ENCODE measurements around the gene FGF22. TPM values are rescaled to one million over a fixed set of nuclear protein-coding genes. Genes with fewer than 3 reads are reported as not detected.

Gene FGF22
- total and polyA plus RNA-seq, 2 of the 13 experiments (the other 11 are each of a cell fraction or from before 2014, with no cell fraction given): 0.24 TPM; not detected in 1

- Histone ChIP-seq H3K4me3 (replicated peaks in 1 of 3; ENCODE audit: insufficient read depth in 1 of 3, low read depth in 2 of 3, low read length in 3 of 3) (no peak overlapping the region), H2AFZ (ENCODE audit: low read length) (no peak overlapping the region), H3K79me2 (ENCODE audit: insufficient read depth, low read length) (peaks cover 95% of the 10 kb centered on the region), H3K4me2 (ENCODE audit: low read depth, low read length) (no peak overlapping the region), H4K20me1 (ENCODE audit: insufficient read depth, low read length) (peaks cover 93% of the 10 kb centered on the region), H3K9me3 (ENCODE audit: low read length) (no peaks in the 10 kb centered on the region), H3K36me3 (replicated peaks in 1 of 2; ENCODE audit: control insufficient read depth in 1 of 2, insufficient read depth in 2 of 2, low read length in 2 of 2) (peaks cover 20 to 54% of the 10 kb centered on the region in 2 experiments), H3K27me3 (ENCODE audit: control insufficient read depth in 1 of 2, insufficient read depth in 2 of 2, low read length in 2 of 2) (no peaks in the 10 kb centered on the region; a peak in 1 of 5 replicates), H3K4me1 (ENCODE audit: insufficient read depth, low read length) (peaks cover 42% of the 10 kb centered on the region), H3K27ac (ENCODE audit: extremely low read length, insufficient read depth, low read length) (no peak overlapping the region), H3K9ac (ENCODE audit: insufficient read depth, low read depth, low read length) (no peak overlapping the region)
- in situ Hi-C loops (cut with HindIII; ENCODE audit: extremely low pct_ligation_motif_present, low pct_unique_long_range_greater_than_20kb) (no loop called here), intact Hi-C loops (cut with micrococcal nuclease; ENCODE audit: unreplicated experiment) (no loop called here)
- ATAC-seq (no peak), FAIRE-seq (no peak), DNase-seq (ENCODE audit: low spot score) (no peak)
- CTCF ChIA-PET (ENCODE audit: low intra/inter-chr PET ratio, low total read pairs): no interaction called here
- no TSS peak for BruUV-seq (replicated peaks)
- 94% methylated on average over 35 of the region's 43 CpGs for WGBS (ENCODE audit: low lambda C conversion rate)
- POLR2A ChIA-PET: no interaction called here
- TF ChIP-seq CTCF (CRISPR knock-in tag; IDR thresholded peaks at IDR 0.05): peak; percentile 16; the same call in 1 of the 2 replicates
- TF ChIP-seq ZNF703 (CRISPR knock-in tag; IDR thresholded peaks at IDR 0.05; ENCODE audit: borderline replicate concordance): no peak
- TF ChIP-seq ZNF572 (CRISPR knock-in tag; IDR thresholded peaks at IDR 0.05): no peak
- 0 out of 2 replicates have a peak, but pooled peaks have one; percentile 36 for TF ChIP-seq AKAP8 (CRISPR knock-in tag; IDR thresholded peaks at IDR 0.05)
- peak; percentile 70 for TF ChIP-seq AGO2 (optimal IDR thresholded peaks at IDR 0.05; ENCODE audit: low read depth, low read length)
- TF ChIP-seq DZIP1 (CRISPR knock-in tag; IDR thresholded peaks at IDR 0.05): no peak
- TF ChIP-seq HNRNPL (IDR thresholded peaks at IDR 0.05; ENCODE audit: low read depth, low read length): 0 out of 2 replicates have a peak, but pooled peaks have one; percentile 11
- peak; percentile 40; the same call in 1 of the 2 replicates for TF ChIP-seq TFAP4 (IDR thresholded peaks at IDR 0.05; ENCODE audit: borderline replicate concordance, low read depth)
- TF ChIP-seq RBFOX2 (IDR thresholded peaks at IDR 0.05; ENCODE audit: low read depth, low read length): peak; percentile 80
Observed at GRCh38 chr19:656751-657559, 17.3 kb downstream of the FGF22 start.
